ENCODE results near the gene TSPOAP1.
"Not testable (repeated sequence)": the region's sequence is repeated elsewhere in the genome, so short reads cannot be mapped to it uniquely, and the experiment has no call there.

TSPOAP1 gene

DNA sequence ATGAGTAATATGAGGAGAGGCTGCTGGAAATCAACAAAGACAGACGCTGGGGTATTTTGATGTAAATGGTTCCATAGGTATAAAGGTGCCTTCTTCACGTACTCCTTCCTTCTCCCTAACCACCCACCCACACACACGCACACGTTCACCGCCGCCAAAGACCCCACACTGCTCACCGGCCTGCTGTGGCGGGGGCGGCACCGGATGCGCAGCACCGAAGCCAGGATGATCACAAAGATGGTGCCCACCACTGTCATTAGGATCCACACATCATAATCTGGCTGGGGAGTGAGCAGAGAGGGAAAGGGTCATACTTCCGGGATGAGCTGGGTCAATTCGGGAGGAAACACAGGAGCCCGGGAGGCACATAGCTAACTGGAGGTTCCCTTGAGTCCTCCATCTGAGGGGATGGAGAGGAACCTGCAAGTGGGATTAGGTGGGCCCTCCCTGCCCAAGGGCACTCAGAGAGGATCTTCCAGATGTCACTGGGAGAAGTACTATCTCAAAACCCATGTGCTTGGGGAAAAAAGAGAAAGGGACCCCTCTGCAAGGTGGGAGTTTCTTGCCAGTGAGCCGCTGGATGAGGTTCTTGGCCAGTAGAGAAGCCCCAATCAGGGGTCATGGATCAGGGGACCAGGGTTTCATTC is 33.9 kb upstream of the TSPOAP1 start:
- DNase-seq (ENCODE audit: low spot score) = no peak

DNA sequence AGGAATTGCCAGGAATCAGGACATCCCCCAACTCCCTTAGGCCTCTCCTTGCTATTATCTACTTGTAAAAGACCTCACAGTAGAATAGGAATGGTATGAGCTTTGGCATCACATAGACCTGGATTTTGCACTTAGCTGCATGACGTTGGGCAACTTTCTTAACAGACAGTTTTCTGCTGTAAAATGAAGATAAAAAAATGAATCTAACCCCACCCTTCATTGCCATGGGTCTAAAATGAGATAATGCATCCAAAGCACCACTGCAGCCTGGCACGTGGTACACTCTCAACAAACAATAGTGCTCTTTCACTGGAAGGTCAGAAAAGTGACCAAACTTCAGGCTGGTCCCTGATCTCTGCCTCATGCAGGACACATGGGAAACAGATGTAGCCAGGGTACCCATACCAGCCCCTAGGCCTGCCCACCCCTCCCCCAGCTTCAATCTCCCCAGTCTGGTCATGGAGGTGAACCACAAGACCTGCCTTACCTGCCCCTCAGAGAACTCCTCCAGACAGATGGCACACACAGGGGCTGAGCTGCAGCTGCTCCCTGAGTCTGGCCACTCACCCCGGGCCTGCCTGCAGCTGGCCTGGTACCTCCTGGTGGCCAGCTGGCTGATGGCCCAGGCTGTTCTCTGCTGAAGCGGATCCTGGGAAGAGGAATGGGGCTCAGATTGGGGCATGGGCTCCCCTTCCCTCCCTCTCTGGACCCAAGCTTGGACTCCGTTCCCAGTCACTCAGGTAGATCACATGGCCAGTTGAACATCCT is 31.9 kb upstream of the TSPOAP1 start:
- no peak for DNase-seq (ENCODE audit: low spot score)

DNA sequence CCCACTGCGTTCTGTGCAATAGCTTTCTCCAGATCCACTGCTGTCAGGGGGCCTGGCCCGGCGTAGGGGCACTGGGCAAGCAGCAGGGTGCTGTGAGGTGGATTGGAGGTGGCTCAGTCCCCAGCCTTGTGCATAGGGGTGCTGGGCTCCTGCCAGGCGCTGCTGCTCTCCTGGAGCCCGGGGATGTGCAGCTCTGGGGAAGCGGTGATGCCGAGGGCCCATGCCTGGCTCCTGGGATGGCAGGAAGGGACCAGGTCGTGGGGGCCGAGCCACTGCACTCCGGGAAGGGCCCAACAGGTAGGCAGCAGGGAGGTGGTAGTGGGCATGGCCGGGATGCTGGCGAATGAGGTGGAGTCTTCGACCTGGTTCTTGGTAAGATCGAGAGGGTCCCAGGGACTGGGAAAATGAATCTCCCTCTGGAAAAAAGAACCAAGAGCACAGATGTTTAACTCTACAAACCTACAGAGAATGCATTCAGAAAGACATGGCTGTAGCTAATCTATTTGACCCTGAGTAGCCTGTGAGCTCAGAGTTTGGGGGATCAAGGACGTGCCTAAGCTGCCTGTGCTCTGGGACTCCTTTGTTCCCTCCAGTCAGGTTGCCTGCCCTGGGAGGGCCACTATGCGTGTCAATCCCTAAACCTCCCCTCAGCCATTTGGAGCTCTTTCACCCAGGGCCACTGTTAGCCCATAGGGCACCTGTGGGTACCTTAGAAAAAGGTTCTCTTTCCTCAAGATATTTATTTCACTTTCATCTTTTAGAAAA is 30.0 kb upstream of the TSPOAP1 start:
- no peak for DNase-seq (ENCODE audit: low spot score)

DNA sequence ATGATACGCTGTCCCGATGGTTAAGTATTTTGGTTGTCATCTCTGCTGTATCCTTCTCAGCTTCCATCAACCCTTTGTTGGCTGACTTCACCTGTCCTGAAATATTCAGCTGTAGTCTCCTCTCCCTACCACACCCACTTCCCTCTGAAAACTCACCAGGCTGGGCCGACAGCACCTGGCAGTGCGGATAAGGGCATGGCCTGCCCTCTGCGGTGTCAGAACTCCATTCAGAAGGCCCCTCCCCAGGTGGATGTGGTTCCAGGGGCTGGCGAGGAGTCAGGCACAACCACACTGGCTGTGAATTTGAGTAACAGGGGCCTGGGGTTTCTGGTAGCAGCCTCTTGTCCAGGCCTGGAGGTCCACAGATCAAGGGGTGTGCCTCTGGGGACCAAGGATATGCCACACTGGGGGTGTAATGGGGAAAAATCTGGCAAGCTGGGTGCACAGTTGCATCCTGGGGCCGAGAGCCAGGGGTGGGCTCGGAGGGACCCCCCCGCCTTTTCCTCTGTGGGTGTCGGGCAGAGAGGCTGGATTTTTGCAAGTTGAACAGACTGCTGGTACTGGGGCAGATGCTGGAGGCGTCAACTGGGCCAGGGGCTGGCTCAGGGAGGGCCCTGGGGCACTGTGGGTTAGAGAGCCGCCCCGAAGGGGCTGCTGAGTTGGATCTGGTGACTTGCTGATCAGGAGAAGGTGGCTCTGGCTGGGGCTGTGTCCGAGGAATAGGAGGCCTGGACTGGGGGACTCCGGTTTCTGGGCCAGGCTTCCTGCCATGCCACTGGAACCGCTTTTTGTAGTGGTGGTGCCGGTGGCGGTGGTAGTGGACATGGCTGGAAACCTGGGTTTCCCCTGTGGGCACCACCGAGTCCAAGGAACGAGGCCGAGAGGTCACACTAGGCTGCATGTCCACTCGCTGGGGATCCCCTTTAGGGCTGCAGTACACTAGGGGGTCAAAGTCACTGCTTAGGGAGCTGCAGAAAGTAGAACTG is 29.0 kb upstream of the TSPOAP1 start:
- no peak for DNase-seq (ENCODE audit: low spot score)

DNA sequence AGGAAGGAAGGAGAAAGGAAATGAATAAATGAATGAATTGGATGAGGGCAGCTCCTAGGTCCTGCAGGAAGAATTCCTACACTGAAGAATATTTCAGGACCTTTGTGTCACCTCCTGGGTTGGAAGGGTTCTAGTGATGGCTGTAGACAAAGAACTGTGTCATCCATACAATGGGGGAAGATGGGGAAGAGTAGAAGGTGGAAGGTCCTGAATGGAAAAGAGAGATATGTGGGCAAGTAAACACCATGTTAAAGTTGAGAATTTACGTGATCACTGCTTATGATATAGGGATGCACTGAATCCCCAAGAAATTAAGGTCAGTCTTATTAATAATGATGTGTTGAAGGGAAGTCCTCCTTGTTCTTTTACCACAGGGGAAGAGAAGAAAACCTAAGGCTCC is 27.6 kb upstream of the TSPOAP1 start:
- no peak for DNase-seq (ENCODE audit: low spot score)

DNA sequence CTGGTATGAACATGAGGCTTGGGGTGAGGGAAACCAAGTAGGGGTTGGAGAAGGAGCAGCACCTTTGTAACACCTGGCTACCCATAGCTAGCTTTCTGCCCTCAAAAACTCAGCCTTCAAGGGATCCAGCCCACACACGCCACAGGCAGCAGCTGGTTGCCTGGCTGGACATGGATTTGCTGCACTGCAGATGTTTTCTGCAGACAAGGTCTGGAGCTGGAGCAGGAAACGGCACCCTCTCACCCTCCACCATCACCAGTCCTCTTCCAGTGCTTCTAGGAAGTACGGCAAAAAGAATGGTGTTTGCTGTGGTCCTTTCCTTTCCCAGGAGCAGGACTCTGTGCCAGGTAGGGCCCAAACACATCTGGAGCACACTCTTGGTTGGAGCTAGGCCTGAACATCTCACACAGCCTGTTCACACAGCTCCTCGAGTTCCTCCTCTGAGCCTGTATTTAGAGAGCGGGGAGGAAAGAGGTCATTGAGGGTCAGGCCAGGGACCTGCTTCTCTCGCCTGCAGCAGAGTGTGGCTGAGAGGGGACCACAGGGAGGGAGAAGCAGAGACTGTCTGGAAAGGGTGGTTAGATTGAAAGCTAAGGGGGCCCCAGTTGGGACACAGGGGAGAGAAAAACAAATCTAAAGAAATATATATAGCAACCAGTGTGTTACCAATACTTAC is 26.1 kb upstream of the TSPOAP1 start:
- DNase-seq (ENCODE audit: low spot score) = no peak

DNA sequence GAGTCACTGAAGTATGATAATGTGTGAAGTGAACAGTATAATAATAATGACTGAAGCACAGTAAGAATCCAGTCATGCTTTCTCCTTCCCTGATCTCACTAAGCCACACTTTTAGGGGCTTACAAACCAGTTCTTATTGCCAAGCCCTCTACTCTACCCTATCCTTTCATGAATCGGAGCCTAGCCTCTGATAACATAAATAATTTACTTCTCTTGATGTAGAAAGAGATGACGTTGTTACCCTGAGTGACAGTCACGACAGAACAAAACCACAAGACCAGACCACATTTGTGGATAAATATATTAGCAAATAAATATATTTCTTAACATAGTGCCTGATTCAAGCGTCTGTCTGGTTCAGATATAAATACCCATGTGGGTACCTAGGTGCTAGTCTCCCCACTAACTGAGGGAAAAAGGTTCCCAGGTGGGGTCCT is 24.8 kb upstream of the TSPOAP1 start:
- no peak for DNase-seq (ENCODE audit: low spot score)

DNA sequence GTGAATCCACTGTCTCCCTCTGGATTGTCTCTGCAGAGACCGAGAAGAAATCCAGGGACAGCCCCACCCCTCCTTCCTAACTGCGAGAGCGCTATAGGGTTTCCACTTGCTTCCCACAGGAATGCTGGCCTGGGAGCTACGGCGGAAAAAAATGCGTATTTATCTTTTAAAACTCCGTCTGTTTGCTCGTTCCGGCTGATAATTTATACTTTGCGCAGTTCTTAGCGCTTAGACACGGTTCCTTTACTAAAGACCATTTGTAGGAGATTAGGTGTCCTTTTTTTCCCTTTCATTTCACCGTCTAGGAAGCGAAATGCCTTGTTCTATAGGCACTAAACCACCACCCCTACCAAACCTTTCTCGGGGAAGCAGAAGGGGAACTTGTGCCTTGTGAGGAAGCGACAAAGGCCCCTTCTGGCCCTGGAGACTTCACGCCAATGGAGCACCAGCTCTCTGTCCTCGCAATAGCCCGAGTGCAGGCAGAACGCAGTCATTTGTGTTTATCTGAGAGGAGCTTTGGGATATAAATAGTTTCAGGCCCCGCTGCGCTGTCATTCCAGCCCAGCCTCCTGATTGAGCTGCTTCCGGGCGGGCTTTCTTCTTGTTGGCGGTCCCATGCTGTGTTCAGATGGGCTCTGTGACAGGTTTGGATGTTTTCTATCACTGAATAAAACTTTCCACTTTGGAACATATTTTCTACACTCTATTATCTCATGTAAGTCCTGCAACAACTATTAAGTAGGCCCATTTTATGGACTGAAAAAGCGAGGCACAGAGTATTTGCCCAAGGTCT is 24.2 kb upstream of the TSPOAP1 start:
- DNase-seq (ENCODE audit: low spot score) = no peak

DNA sequence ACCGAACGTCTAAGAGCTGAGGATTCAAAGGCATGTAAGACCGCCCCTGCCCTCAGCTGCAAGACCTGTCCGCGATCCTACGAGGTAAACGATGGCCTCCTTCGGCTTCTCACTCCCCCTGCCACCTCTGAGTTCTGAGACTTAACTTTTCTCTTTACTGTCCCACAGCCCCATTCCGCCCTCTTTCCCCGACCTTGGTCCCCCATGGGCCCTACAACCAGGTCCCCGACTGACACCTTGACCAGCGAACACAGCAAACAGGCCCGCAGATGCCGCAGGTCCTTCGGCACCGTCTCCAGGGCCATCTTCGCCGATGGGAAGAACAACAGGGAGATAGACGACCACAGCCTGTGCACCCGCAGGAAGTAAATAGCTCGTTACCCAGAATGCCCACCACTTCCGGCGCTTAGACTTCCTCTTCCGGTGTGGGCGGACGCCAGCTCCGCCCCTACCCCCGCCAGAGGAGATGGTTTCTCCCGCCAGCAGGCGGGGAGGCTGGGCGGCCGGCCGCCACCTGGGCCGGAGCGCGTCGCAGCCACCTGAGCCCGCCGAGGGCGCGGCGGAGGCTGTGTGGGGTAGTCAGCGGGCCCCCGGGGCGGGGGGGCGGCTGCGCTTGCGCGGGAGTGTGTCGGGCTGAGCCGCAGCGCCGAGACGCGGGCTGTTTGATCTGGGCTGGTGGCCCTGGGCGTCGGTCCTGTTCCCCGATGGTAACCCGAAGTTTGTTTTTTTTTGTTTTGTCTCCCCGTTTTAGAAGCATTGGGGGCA is 23.4 kb upstream of the TSPOAP1 start, which contains the start of gene SUPT4H1:
SUPT4H1 (minus strand) TSS at position 371 of the 765 bp plus-strand sequence; CDS start at position 305, 66 bp downstream.
- DNase-seq (ENCODE audit: low spot score) = peak; percentile 92

DNA sequence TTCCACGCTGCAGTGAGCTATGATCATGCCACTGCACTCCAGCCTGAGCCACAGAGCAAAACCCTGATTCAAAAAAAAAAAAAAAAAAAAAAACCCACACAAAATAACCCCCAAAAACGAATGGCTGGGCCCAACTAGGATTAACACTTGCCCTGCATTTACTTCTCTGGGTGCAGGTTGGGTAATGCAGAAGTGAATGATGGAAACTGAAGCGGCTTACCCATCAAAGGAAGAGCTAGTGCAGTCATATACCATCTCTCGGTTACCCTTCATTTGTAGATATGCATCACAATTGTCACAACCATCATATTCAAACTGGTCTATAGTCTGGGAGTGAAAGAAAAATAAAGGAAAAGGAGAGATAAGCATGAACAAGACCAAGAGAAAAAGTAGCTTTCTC is 22.6 kb upstream of the TSPOAP1 start:
- DNase-seq (ENCODE audit: low spot score) = no peak

DNA sequence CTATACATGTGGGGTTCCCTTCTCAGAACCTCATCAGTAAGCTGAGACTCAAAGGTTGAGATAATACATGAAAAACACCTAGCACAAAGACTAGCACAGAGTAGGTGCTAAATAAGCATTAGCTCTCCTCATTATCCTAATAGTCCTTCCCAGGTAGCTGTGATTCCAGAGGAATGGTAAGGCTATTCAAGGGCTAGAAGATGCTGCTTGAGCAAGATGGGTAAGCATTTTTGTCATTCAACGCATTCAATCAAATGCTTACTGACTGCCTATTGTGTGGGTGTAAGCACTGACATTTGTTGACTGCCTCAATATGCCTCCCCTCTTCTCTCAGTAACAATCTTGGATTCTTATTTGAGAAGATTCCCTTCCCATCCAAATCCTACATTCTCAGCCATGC is 19.4 kb upstream of the TSPOAP1 start:
- no peak for DNase-seq (ENCODE audit: low spot score)

DNA sequence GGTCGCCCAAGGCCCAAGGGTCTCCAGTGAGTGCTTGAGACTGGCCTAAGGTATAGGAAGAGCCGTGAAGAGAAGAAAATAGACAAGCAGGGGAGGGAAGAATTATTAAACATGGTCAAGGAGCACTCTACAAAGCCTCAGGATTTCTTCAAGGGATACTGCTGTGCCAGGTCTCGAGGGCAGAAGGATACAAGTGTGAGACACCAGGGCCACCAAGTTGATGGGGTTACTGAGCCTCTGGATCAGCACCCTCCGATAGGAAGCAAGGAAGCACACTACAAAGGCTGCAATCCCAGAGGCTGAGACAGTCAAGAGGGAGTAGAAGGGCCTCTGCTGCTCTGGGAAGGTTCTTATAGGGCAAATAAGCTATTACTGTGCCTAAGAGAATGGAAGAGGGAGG is 16.9 kb upstream of the TSPOAP1 start:
- no peak for DNase-seq (ENCODE audit: low spot score)

DNA sequence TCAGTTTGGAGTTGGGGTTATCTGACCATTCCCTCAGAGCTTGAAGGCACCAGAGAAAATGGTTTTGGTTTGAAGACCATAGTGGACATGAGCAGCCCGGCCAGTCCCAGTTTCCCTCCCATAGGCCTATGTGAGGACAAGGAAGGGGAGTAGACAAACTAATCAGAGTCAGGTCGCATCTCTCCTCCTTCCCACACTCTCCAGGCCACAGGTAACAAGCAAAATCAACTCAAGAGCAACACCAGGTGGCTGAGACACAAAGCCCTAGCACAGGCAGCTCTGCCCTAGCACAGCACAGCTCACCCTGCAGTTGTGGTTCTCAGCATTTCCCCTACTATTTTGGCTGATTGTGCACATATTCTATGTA is 16.2 kb upstream of the TSPOAP1 start:
- DNase-seq (ENCODE audit: low spot score) = peak; percentile 84

DNA sequence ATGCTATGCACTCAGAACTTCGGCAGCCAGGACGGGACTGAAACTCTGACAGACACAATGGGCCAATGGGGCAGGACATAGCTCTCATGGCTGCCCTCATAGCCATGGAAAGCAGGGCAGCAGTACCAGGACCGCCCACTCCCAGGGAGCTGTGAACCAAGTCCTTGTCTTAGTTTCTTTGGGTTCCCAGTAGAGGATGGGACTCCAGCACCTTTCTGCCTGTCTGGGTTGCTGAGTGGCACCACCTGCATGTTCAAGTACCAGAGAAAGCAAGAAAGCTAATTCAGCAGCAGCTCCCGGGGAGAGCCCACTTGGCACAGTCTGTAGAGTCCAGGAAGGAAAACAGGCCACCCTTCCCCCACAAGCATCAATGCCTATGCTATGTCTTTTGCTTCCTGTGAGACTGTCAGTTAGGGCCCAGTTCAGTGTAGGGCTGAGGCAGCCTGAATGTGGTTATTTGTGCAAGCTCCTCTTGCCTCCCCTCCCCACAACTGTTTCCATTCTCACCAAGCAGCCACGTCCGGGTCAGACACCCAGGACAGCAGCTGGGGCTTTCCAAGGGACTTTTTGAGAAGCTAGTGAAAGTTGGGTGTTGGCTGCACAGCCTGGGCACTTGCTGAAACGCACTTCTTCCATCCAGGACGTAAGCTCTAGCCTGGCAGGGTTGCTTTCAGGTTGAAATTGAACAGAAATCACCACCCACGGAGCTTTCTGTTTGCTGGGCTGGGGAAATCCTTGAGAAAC is 15.6 kb upstream of the TSPOAP1 start:
- DNase-seq (ENCODE audit: low spot score) = peak; percentile 92

DNA sequence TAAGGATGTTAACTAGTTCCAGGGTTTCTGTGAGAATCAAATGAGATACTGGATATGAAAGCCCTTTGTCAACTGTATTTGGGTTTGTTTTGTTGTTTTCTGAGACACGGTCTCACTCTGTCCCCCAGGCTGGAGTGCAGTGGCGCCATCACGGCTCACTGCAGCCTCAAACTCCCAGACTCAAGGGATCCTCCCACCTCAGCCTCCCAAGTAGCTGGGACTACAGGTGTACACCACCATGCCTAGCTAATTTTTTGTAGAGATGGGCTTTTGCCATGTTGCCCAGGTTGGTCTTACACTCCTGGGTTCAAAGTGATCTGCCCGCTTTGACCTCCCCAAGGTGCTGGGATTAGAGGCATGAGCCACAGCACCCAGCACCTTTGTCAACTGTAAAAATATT is 14.5 kb upstream of the TSPOAP1 start:
- DNase-seq (ENCODE audit: low spot score) = no peak

DNA sequence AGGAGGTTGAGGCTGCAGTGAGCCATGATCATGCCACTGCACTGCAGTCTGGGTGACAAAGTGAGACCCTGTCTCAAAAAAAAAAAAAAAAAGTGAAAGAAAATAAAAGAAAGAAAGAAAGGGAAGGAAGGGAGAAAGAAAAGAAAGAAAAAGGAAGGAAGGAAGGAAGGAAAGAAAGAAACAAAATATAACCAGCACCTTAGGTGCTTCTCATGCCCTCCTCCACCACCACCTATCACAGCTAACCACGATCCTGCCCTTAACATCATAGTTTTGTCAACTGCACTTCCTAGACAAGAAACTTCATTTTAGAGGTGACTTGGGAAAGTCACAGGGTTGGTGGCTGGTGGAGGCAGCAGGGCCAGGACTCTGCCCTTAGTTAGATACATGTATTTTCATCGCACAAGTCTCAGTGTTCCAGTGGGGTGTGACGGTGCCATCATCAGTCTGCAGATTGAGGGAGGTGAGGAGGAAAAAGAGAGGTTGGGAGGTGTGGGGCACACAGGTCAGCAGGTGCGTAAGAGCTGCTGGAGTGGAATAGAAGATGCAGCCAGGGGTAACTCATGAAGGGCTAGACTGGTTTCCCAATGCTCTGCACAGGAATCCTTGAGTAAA is 13.4 kb upstream of the TSPOAP1 start:
- DNase-seq (ENCODE audit: low spot score) = no peak

DNA sequence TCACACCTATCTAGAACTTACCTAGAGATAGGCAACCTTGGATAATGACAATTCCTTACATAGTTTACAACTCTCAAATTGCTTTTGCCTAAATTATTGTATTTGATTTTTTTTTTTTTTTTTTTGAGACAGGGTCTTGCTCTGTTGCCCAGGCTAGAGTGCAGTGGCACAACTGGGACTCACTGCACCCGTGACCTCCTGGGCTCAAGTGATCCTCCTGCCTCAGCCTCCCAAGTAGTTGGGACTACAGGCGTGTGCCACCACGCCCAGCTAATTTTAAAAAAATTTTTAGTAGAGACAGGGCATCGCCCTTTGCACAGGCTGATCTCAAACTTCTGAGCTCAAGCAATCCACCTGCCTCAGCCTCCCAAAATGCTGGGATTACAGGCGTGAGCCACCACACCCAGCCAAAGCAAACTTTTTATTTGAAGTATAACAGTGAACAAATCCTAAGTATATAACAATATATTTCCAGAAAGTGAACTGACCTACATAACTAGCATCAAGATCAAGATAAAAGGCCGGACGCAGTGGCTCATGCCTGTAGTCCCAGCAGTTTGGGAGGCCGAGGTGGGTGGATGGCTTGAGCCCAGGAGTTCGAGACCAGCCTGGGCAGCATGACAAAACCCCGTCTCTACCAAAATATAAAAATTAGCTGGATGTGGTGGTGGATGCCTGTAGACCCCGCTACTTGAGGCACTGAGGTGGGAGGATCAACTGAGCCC is 12.7 kb upstream of the TSPOAP1 start:
- DNase-seq (ENCODE audit: low spot score) = not testable (repeated sequence)

DNA sequence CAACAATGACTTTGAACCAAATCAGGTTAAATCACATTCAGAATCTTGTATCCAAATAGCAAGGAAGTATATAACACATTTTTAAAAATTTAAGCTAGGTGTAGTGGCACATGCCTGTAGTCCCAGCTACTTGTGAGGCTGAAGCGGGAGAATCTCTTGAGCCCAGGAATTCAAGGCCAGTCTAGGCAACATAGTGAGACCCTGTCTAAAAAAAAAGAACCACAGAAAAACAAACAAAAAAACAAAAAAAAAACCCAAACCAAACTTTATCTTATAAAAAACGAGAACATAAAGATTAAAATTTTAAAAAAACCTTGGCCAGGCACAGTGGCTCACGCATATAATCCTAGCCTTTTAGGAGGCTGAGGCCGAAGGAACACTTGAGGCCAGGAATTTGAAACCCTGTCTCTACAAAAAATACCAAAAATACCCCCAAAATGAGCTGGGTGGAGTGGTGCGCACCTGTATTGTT is 11.8 kb upstream of the TSPOAP1 start:
- DNase-seq (ENCODE audit: low spot score) = no peak

All from CD4-positive, alpha-beta T cell treated with Interleukin-6 at 100 ng/mL for 8 hours (primary cell).